C4-2B (cell line): ENCODE measurements around the gene ZNF569.

Source experiments
- H3K27ac ChIP-seq: fragments of 450-650 bp; 2 replicates; pipeline ENCODE4 v1.5.1; 2017
- CTCF ChIP-seq: fragments of 450-650 bp; conservative IDR thresholded peaks from 2 replicates; pipeline ENCODE4 v1.5.1; 2017; ENCODE audit warnings: mild to moderate bottlenecking
- ZFX ChIP-seq: fragments of 450-650 bp; IDR thresholded peaks from 2 replicates; pipeline ENCODE4 v1.6.1; 2017

ZNF569 gene

DNA sequence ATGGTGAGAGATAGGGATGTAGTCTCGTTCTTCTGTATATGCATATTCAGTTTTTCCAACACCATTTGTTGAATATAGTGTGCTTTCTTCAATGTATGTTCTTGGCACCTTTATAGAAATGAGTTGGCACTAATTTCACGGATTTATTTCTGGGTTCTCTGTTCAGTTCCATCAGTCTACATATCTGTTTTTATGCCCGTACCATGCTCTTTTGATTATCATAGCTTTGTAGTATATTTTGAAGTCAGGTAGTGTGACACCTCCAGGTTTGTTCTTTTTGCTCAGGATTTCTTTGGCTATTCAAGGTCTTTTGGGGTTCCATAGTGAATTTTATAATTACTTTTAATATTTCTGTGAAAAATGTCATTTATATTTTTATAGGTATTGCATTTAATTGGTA is 25.0 kb upstream of the ZNF569 start:
- no peak overlapping the region for H3K27ac ChIP-seq
- no peak for TF ChIP-seq CTCF
- TF ChIP-seq ZFX, result no peak

GRCh38 chr19:37484406-37485168 is 17.3 kb upstream of the ZNF569 start:
- TF ChIP-seq CTCF, result no peak
- TF ChIP-seq ZFX, result no peak
- no peak overlapping the region for H3K27ac ChIP-seq

DNA sequence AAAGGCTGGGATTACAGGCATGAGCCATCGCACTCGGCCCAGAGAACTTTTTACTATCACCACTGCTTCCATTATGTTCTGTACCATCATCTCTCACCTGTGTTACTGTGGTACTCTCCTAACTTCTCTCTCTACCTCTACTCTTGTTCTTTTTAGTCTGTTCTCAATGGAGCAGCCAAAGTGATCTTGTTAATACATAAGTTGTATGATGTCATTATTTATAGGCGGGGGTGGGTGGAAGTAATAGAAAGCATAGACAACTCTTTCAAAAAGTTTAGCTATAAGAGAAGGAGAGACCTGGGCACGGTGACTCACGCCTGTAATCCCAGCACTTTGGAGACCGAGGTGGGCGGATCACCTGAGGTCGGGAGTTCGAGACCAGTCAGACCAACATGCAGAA is 4.9 kb upstream of the ZNF569 start:
- TF ChIP-seq ZFX, result no peak
- TF ChIP-seq CTCF, result no peak
- no peak overlapping the region for H3K27ac ChIP-seq

DNA sequence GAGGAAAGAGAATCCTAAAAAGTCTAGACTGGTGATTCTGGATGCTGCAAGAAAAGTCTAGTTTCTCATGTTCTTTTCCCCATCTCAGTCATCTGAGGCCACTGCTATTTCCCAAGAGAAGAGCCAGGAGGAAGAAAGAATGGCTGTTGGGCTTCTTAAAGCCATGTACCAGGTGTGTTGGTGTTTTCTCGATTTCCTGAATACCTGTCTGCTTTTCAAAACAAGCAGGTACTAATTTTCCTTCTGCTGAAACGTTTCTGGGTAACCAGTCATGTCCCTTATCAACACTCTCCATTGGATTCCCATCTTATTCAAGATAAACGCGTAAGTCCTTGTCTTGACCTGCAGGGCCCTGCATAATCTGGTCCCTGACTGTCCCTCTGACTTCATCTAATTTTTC is 3.0 kb upstream of the ZNF569 start:
- H3K27ac ChIP-seq, result no peak overlapping the region

DNA sequence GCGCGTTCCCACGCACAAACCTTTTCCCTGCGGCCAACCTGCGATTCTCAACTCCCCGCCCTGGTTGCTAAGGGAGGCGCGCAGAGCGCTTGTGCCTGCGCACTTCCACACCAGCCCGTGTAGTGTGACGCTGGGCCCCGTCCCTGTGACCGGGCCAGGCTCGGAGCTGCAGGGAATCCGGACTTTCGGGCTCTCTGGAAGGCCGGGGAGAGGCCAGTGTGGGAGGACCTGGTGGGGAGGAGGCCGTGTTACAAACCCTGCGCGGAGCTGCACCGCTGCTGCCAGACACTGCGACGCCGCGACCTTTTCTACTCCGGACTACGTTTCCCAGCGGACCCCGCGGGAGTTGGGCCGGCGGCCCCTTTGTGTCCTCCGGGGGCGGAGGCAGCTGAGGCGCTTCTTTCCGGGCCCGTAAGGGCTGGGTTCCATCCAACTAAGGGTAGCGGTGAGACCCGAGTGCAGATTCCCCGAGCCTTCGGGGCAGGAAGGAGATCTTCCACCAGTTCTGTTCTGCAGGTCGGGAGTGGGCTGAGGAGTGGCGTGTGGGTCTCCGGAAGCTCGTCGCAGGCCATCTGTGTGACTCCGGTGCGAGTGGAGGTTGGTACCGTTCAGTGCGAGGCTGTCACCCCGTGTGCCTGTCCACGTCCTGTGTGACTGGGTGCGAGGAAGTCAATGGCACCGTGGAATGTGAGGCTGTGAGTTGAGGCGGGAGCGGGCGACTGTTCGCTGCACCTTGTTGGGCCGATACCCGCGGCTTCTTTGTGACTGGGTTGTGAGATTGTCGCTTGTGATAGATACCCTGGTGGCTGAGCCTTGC is 1.9 kb upstream of the ZNF569 start, which contains the start of gene ZNF570:
TSS of gene ZNF570 (plus strand) at position 396 of the 817 bp plus-strand sequence. CDS start 999 bp downstream, outside the sequence.
- peak; percentile 46; the same call in 1 of the 2 replicates for TF ChIP-seq ZFX
- no peak for TF ChIP-seq CTCF
- peak within 1 kb of the TSS; percentile 49 for H3K27ac ChIP-seq

More for the DNA sequence above, 3.0 kb upstream of the ZNF569 start:
- TF ChIP-seq CTCF, result no peak
- TF ChIP-seq ZFX, result no peak

DNA sequence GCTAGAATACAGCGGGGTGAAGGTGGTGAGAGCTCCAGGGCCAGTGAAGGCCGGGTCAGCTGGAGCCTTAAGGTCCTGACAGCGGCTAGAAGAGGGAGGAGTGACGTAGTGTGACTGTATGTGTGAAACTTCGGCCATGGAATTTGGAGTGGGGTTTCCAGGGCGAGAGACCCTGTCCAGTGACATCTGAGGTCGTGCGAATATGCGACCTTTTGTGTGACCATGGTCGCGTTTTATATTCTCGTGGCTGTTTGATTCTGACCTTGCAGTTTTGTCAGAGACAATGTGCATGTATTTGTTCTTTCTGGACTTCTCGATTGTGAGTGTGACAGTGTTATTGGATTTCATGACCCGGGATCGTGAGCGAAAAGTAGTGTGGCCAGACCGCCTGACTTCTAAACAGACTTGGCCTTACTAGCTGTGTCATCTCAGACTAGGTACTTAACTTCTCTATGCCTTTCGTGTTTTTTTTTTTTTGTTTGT is 405 bp upstream of the ZNF569 start:
- no peak for TF ChIP-seq CTCF
- TF ChIP-seq ZFX, result no peak
- peak overlapping the region; percentile 64 for H3K27ac ChIP-seq

DNA sequence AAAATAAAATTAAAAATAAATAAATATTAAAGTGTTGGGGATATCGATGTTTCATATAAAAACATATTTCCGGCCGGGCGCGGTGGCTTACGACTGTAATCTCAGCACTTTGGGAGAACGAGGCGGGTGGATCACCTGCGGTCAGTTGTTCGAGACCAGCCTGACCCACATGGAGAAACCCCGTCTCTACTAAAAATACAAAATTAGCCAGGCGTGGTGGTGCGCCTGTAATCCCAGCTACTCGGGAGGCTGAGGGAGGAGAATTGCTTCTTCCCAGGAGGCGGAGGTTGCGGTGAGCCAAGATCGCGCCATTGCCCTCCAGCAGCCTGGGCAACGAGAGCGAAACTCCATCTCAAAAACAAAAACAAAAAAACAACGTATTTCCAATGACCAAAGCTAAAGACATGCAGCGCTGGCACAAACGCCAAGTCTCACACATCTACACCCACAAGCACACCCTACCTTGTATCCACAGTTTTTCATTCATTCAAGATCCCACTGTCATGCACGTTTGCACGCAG is 907 bp downstream of the ZNF569 start:
- TF ChIP-seq CTCF, result no peak
- peak overlapping the region; percentile 64 for H3K27ac ChIP-seq
